IMR-90 (cell line): ENCODE measurements around the gene USP10.

Experiments
- CTCF ChIP-seq: conservative IDR thresholded peaks from 2 replicates; pipeline ENCODE4 v1.5.1; 2012; ENCODE audit warnings: mild to moderate bottlenecking, low read depth, low read length, improper control_type of control experiment
- SMC3 ChIP-seq: fragments of 150-350 bp; IDR thresholded peaks from 2 replicates; pipeline ENCODE4 v1.6.1; 2016; ENCODE audit warnings: low read depth, mild to moderate bottlenecking, antibody characterized with exemption, low read length, moderate library complexity

GRCh38 chr16:84766978-84767773 lies 67.4 kb downstream of the USP10 start:
- TF ChIP-seq SMC3: no peak
- TF ChIP-seq CTCF: no peak
